22Rv1 (cell line): Measurements from ENCODE around the gene ISCA1.

ENCODE experiments used
- H3K27ac ChIP-seq: fragments of 450-650 bp; 2 replicates; pipeline ENCODE4 v1.5.1; 2017
- ZFX ChIP-seq: fragments of 450-650 bp; IDR thresholded peaks from 2 replicates; pipeline ENCODE4 v1.6.1; 2017; ENCODE audit warnings: antibody characterized with exemption, borderline replicate concordance
- TF ChIP-seq, protein P1 (sequence below): fragments of 450-650 bp; IDR thresholded peaks from 2 replicates; pipeline ENCODE4 v1.5.1; 2017; ENCODE audit warnings: mild to moderate bottlenecking

The ISCA1 gene

DNA sequence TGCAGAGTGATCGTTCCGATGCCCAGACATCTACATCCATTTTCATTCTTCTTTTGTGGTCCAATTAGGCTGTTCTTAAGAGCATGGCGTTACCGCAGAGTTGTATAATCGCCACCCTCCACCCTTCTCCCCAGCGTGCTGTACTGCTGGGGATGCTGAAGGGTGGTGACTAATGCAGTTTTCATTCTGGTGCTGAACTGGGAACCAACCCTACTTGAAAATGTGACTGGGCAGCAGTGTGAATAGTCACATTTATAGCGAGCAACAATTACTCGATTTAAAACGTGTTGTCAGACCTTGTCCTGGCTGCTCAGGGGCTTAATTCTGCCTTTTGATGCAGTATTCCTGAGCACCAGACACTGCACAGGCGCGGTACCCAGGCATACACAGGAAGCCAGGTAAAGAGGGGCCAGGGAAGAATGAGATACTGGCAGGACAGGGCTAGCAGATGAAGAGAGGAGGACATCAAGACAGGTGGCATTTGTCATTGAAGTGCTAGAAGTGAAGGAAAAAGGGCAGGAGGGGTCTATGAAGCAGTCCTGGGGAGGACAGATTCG is 719 bp upstream of the ISCA1 start:
- no peak for TF ChIP-seq ZFX
- peak overlapping the region; percentile 89 for H3K27ac ChIP-seq

DNA sequence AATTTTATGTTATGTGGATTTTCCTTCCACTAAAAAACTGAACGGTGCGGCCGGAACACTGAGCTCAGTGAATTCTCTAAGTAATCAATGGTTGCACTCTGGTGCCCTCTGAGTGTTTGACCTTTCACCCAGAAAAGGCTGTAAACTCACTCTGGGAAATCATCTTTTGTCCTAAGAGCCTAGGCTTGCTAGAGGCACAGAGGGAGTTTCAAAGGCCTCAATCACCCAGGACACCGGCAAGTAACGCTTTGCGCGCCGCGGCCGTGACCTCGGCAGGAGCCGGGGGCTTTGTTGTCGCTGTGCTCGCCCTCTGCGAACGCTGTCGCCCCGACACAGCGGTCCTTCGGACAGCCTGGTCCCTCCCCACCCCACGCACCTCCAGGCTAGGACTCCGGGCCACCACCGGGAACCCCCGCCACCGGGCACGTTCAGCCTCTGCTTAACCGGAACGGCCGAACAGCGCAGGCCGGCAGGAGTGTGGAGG is 703 bp downstream of the ISCA1 start:
- TF ChIP-seq ZFX = no peak
- TF ChIP-seq, protein P1, sequence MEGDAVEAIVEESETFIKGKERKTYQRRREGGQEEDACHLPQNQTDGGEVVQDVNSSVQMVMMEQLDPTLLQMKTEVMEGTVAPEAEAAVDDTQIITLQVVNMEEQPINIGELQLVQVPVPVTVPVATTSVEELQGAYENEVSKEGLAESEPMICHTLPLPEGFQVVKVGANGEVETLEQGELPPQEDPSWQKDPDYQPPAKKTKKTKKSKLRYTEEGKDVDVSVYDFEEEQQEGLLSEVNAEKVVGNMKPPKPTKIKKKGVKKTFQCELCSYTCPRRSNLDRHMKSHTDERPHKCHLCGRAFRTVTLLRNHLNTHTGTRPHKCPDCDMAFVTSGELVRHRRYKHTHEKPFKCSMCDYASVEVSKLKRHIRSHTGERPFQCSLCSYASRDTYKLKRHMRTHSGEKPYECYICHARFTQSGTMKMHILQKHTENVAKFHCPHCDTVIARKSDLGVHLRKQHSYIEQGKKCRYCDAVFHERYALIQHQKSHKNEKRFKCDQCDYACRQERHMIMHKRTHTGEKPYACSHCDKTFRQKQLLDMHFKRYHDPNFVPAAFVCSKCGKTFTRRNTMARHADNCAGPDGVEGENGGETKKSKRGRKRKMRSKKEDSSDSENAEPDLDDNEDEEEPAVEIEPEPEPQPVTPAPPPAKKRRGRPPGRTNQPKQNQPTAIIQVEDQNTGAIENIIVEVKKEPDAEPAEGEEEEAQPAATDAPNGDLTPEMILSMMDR = no peak
- peak overlapping the region; percentile 89 for H3K27ac ChIP-seq

DNA sequence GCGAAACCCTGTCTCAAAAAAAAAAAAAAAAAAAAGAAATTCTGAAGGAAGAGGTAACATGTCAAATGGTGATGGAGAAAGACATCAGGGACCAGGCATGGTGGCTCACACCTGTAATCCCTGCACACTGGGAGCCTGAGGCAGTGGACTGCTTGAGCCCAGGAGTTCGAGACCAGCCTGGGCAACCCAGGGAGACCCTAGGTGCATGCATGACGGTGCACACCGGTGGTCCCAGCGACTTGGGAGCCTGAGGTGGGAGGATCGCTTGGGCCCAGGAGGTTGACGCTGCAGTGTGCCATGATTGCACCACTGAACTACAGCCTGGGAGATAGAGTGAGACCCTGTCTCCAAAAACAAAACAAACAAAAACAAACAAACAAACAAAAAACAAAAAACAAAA is 1.8 kb downstream of the ISCA1 start:
- no peak for TF ChIP-seq ZFX
- TF ChIP-seq, protein P1 = no peak
- H3K27ac ChIP-seq = no peak overlapping the region

DNA sequence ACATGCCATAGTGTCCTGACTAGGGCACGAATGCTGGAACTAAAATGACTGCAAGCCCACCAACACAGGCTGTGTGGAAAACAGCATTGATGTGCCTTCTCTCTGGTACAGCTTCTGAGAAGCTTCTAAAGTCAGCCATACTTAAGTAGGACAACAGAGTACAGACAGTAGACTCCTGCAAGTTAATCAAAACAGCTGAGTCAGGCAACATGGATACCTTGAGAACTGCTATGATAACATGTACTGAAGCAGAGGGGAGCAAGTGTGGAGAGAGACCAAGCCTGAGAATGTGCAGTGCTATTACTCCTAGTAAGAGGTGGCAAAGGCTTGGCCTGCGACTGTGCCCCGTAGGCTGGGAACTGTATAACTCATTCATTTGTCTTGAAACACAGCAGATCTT is 2.5 kb downstream of the ISCA1 start:
- TF ChIP-seq, protein P1 = no peak
- TF ChIP-seq ZFX = no peak
- no peak overlapping the region for H3K27ac ChIP-seq

DNA sequence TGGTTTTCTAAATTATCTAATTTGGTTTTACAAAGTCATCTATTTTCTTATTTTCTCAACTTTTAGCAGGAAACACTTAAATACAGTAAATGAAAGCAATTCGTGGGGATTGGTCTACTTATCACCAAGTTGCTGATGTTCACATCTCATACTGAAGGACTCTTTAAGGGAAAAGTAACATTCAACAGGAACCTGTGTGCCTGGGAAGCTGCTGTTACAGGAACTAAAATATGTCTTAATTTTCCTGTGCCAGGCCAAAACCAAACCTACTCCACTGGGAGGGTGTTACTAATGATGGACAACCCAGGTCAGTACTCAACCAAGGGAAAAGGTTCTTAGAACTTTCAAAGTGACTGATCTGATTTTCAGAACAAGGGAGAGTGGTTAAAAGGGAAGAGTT is 5.3 kb downstream of the ISCA1 start:
- TF ChIP-seq, protein P1 = no peak
- no peak for TF ChIP-seq ZFX
- no peak overlapping the region for H3K27ac ChIP-seq

DNA sequence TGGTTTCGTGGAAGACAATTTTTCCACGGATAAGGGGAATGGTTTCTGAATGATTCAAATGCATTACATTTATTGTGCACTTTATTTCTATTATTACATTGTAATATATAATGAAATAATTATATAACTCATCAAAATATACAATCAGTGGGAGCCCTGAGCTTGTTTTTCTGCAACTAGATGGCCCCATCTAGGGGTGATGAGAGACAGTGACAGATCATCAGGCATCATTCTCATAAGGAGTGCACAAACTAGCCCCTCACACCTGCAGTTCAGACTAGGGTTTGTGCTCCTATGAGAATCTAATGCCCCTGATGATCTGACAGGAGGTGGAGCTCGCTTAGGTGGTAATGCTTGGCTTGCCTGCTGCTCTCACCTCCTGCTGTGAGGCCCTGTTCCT is 6.4 kb downstream of the ISCA1 start:
- H3K27ac ChIP-seq = no peak overlapping the region
- TF ChIP-seq ZFX = no peak
- TF ChIP-seq, protein P1 = peak; percentile 23; the same call in 1 of the 2 replicates

DNA sequence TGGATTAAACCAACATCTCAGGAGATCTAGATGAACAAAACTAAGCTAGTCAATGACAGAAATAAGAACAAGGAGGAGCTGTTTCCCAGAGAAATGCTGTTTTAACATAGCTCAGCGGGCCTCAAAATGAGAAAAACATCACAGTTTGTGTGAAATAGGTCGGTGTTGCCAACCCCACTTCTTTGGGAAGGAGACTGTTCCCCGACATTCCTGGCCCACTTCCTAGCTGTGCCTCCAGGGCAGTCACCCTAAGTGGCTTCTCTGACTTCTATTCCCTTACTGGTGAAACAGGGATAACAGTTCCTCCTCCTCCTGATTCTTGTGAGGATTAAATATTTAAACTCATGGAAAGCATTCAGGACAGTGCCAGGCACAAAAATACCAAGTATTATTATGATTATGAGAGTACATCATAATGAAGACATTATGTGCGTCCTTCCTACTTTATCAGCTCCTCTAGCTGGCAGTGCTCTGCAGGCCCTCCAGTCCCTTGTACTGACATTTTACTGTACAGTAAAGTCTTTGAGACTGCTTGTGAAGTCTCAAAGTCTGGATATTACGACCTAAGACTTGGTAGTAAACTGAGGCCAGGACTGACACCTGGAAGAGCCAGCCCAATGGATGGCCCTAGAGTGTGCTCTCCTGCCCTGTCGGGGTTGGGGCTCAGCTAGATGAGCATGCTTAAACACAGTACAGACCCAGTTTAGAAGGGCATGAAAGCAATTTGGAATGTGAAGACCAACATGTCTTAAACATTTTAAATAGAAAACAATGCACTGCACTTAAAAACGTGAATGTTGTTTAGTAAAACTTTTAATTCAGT is 7.3 kb downstream of the ISCA1 start:
- H3K27ac ChIP-seq = no peak overlapping the region
- TF ChIP-seq ZFX = no peak

DNA sequence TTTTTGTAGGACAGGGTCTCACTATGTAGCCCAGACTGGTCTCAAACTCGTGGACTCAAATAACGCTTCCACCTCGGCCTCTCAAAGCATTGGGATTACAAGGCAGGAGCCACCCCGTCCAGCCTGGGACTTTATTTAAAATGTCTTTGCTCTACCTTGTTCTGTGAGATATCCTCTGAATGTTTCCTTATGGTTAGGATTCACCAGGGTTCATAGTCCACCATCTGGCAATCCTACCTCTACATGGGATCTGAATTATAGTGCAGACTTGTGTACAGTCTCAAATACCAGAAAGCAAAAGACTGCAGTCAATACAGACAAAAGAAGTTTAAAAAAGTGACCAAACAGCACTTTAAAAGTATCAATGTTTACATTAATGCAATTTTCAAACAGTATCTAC is 10.1 kb downstream of the ISCA1 start:
- no peak overlapping the region for H3K27ac ChIP-seq
- TF ChIP-seq, protein P1 = no peak
- TF ChIP-seq ZFX = no peak
